Fibroblast of skin of right quadriceps (primary cell): ENCODE data around the gene TMEM82.

ENCODE experiments used
- DNase-seq: peaks from one replicate; pipeline ENCODE4 v3.0.0-alpha.2; 2013

TMEM82 gene

GRCh38 chr1:15757575-15758342 is 15.5 kb downstream of the TMEM82 start:
- peak; percentile 48 for DNase-seq

DNA sequence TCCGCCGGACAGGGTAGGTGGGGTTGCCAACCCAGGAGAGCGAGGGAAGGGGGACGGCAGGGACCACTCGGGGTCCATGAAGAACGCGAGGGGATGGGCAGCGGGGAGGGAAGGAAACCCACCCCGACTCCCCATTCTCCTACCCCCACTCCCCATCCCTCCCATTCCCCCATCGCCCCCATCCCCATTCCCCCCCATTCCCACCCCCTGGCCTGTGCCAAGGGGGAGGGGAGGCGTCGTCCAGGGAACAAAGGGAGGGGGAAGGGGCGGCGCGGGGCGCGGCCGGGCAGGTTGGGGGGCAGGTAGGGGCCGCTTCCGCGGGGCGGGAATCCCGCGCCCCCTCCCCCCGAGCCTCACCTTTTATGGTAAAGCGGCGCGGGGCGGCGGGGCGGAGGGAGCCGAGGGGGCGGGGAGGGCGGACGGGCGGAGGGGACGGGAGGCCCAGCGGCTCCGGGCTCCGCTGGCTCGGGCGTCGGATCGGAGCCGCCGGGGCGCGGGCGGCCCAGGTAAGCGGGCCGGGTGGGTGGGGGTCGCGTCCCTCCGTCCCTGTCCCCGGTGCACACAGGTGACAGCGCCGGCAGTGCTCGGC is 16.1 kb downstream of the TMEM82 start, which contains the start of gene FBLIM1:
Gene FBLIM1, plus strand, starts transcription at position 453 of the 589 bp plus-strand sequence. CDS start 6,189 bp downstream, outside the sequence.
- DNase-seq = peak; percentile 51

DNA sequence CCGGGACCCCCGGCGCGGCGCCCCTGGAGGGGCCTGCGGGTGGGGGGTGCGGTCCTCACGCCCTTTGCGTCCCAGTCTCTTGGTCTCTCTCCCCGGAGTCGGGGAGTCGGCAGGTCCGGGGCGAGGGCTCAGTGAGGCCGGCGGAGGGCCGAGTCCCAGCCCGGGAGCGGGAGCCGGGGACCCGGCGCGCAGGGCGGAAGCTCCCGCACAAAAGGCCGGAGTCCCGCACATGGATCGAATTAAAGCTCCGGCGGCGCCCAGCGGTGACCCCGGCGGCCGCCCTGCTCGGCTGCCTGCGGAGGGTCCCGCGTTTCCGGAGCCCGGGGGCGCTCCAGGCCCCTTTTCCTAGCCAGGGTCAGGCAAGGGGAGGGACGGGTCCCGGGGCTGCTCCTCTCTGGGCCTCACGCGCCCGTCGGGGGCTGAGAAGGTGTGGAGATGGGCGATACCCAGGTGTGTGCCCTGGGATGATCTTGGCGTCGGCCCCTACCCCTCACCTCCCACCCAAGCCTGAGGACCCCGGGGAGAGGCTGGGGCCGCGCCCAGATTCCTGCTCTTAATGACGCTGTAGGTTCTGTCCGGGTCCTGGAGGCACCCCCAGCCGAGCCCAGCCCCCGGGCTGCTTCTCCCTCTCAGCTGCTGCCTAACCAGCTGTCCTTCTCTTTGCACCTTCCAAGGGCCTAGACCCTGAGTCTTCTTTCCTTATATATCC is 16.8 kb downstream of the TMEM82 start:
- peak; percentile 28 for DNase-seq

DNA sequence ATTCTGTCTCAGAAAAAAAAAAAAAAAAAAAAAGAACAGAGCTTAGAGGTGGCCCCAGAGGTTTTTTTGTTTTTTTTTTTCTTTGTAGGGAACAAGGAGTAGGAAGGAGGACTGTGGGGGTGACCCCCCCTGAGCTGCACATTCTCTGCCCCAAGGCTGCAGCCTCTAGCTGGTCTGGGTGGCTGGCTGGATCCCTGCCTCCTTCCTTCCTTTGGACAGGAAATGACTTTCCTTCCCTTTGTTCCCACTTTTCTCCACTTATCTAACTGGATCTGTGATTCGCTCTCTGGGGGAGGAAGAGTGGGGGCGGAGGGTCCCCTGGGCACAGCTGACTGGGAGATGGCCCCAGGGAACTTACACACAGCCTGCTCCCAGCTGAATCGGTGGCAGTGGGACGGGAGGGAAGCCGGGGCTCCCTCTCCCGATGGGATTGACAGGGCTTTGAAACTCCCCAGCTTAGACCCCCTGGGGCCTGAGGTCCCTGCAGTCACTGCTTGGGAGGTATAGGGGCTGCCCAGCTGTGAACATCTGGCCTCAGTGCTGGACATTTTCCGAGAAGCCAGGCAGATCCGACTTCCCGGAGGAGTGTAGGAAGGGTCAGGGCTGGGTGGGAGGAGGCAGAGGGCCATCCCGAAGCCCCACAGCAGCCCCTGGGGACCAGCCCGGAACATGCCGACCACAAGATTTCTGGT is 18.4 kb downstream of the TMEM82 start:
- peak; percentile 77 for DNase-seq

GRCh38 chr1:15761366-15762128 is 19.2 kb downstream of the TMEM82 start:
- DNase-seq = no peak

DNA sequence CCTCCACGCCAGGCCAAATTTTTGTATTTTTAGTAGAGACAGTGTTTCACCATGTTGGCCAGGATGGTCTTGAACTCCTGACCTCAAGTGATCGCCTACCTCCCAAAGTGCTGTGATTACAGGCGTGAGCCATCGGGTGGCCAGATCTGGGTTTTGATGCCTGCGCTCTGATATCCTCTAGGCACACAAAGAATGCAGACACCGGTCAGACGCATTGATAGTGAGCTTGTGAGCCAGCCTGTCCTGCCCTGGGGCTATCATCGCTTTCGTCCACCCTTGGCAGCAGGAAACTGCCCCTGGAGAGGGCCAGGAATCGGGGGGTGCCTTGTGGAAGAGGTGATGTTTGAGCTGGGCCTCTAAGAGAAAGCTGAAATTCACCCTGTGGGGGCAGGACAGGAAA is 20.2 kb downstream of the TMEM82 start:
- no peak for DNase-seq

- no peak for DNase-seq
Observed at GRCh38 chr1:15764269-15764764, 22.0 kb downstream of the TMEM82 start.

- DNase-seq = no peak
Observed at GRCh38 chr1:15764890-15765289, 22.6 kb downstream of the TMEM82 start.

DNA sequence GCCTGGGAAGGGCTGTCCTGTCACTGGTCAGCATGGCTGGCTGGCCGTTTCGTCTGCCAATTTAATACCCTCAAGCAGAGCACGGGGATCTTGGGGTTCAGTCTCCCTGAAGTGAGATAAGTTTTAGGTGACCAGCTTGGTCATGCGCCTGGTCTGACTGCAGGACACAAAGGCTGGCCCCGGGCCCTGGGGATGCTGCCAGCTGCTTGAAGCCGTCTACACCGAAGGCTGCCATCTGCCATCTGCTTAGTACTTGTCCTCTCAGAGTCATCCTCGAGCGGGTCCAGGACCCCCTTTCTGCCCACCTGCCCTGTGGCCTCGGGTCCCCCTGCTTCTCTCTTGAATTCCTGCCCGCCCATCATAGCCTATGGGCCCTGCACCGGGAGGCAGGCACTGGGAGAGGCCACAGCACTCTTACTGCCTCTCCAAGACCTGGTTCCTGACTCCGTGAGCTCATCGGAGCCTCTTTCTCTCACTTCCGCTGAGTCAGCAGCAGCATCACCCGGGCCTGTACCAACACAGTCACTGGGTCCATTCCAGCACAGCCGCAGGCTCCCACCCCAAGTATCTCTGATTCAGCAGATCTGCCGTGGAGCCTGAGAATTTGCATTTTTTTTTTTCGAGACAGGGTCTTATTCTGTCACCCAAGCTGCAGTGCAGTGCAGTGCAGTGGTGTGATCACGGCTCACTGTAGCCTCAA is 23.3 kb downstream of the TMEM82 start:
- peak; percentile 32 for DNase-seq

DNA sequence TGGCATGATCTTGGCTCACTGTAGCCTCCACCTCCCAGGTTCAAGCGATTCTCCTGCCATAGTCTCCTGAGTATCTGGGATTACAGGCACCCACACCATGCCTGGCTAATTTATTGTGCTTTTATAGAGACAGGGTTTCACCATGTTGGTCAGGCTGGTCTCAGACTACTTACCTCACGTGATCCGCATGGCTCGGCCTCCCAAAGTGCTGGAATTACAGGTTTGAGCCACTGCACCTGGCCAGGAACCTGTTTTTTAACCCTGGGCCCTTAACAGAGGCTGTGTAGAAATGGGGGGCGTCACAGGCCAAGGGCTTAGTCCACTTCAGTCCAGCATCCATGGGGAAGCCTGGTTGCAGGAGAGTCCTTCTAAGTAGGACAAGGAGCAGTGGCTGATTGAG is 25.6 kb downstream of the TMEM82 start:
- no peak for DNase-seq

DNA sequence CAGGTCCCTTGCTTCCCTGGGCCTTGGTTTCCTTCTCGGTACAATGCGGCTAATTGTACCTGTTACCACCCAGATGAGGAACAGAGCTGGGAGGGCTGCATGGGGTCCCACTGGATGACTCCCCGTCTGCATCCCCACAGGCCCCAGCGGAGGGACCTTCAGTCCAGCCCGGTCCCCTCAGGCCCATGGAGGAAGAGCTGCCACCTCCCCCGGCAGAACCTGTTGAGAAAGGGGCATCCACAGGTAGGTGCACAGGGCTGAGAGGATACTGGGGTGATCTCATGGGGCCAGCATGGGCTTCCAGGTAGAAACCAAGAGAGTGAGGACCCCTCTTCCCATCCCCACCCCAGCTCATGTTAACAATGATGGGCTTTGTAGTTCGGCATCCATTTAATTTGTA is 26.1 kb downstream of the TMEM82 start:
- DNase-seq = no peak

- DNase-seq = no peak
Observed at GRCh38 chr1:15770313-15770962, 28.1 kb downstream of the TMEM82 start.

DNA sequence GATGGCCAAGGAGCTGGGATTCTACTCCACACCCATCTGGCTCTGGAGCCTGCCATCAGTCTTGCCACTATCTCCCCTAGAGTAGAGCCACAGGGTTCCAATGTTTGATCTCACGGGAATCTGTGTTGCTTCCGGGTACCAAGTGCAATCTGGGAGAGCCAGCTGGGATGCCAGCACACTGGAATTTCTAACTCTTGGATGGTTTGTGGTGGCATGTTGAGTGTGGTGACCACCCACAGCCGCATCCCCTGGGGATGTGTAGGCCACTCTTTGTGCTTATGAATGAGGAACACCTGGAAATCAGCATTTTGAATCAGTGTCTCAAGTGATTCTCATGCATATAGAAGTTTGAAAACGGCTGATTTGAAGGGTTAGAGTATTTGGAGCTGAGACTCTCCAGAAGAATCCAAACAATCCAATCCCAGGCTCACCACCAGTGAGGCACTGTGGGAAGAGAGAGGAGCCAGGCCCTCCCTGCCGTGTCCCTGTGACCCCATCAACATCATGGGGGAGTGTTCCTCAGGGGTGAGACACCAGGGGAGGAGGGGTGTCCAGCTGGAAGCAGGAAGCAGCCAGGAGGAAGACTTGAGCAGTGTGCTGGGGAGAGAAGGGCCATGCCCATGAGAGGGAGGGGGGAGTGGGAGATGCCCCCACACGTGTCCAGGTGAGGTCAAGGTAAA is 29.7 kb downstream of the TMEM82 start:
- no peak for DNase-seq

GRCh38 chr1:15775706-15776105 is 33.4 kb downstream of the TMEM82 start:
- no peak for DNase-seq

- no peak for DNase-seq
Observed at GRCh38 chr1:15777909-15778707, 35.8 kb downstream of the TMEM82 start.

- no peak for DNase-seq
Observed at GRCh38 chr1:15785683-15786082, 43.4 kb downstream of the TMEM82 start.

GRCh38 chr1:15786581-15786980 is 44.3 kb downstream of the TMEM82 start:
- no peak for DNase-seq

- peak; percentile 50 for DNase-seq
Observed at GRCh38 chr1:15788624-15789301, 46.5 kb downstream of the TMEM82 start.

- DNase-seq = no peak
Observed at GRCh38 chr1:15796086-15796462, 53.8 kb downstream of the TMEM82 start.
